K562 (cell line): Measurements from ENCODE around the gene NUP62. TPM values are rescaled to one million over a fixed set of nuclear protein-coding genes. Genes with fewer than 3 reads are reported as not detected.

ENCODE experiments used
- BACH1 ChIP-seq: fragments of 200-800 bp; sonication (Bioruptor generic); IDR thresholded peaks from 2 replicates; pipeline ENCODE4 v1.6.1; 2016; ENCODE audit warnings: missing genetic modification characterization, missing compliant biosample characterization
- CXXC5 ChIP-seq: fragments of 250-450 bp; sonication (Bioruptor Pico); IDR thresholded peaks from 2 replicates; pipeline ENCODE4 v1.8.0; 2022; ENCODE audit warnings: inconsistent platforms, mild to moderate bottlenecking, moderate library complexity
- DDX20 ChIP-seq: fragments of 450-650 bp; IDR thresholded peaks from 2 replicates; pipeline ENCODE4 v1.6.1; 2016; ENCODE audit warnings: missing genetic modification characterization, low read depth, mild to moderate bottlenecking, missing compliant biosample characterization, moderate library complexity
- SP1 ChIP-seq: sonication (generic); formaldehyde crosslinking; IDR thresholded peaks from 2 replicates; pipeline ENCODE4 v1.8.1; 2022; ENCODE audit warnings: mild to moderate bottlenecking, missing genetic modification reagents
- TSHZ1 ChIP-seq: fragments of 250-450 bp; sonication (Bioruptor Pico); IDR thresholded peaks from 2 replicates; pipeline ENCODE4 v1.4.0; 2020; ENCODE audit warnings: mild to moderate bottlenecking, moderate library complexity
- ZBTB12 ChIP-seq: fragments of 250-450 bp; sonication (Bioruptor Pico); IDR thresholded peaks from 2 replicates; pipeline ENCODE4 v1.4.0; 2020
- ZBTB40 ChIP-seq, 2 experiments: fragments of 450-650 bp in 1 of 2; sonication (generic) in 1 of 2; formaldehyde crosslinking in 1 of 2; IDR thresholded peaks; 2 replicates each; pipeline versions ENCODE4 v1.7.1 to v1.9.0; 2016 to 2022; ENCODE audit warnings: inconsistent platforms in 1 of 2, mild to moderate bottlenecking in 1 of 2, missing genetic modification reagents in 1 of 2
- ZBTB43 ChIP-seq: sonication (generic); formaldehyde crosslinking; IDR thresholded peaks from 2 replicates; pipeline ENCODE4 v1.8.0; 2023; ENCODE audit warnings: mild to moderate bottlenecking, missing genetic modification reagents
- ZEB2 ChIP-seq: fragments of 450-650 bp; IDR thresholded peaks from 2 replicates; pipeline ENCODE4 v1.6.1; 2016
- ZFP1 ChIP-seq: fragments of 450-650 bp; formaldehyde crosslinking; IDR thresholded peaks from 2 replicates; pipeline ENCODE4 v1.4.0; 2020; ENCODE audit warnings: mild to moderate bottlenecking, mixed read lengths
- ZNF140 ChIP-seq: fragments of 250-450 bp; sonication (Bioruptor Pico); IDR thresholded peaks from 2 replicates; pipeline ENCODE4 v1.8.0; 2021; ENCODE audit warnings: moderate library complexity, mild to moderate bottlenecking, inconsistent platforms
- polyA plus RNA-seq, 8 experiments: library from polyadenylated mRNA; depleted of rRNA in 4 of 8; stranded (reverse) in 5 of 8; unstranded in 3 of 8; fragments of >200 nt; fragmentation: Nextera tagmentation in 2 of 8; fragmentation: Illumina TruSeq in 1 of 8; extraction: Ambion mirVana in 2 of 8; extraction: Trizol in 1 of 8; gene quantifications; 2 replicates each; pipeline versions ENCODE4 v1.2.1 to v1.2.3, GENCODE V29; 2011 to 2014; ENCODE audit warnings: inconsistent platforms in 1 of 8, missing spikeins in 1 of 8
- total RNA-seq, 7 experiments: library from RNA; depleted of rRNA in 6 of 7; stranded (reverse); fragments of >200 nt in 6 of 7; fragmentation: Illumina TruSeq in 2 of 7; extraction: Trizol in 2 of 7; gene quantifications; 2 replicates each; pipeline versions ENCODE4 v1.2.1 to v1.2.3, GENCODE V29; 2011 to 2021; ENCODE audit warnings: low replicate concordance in 1 of 7

The NUP62 gene
- total and polyA plus RNA-seq, 9 of the 15 experiments (the other 6 are each of a cell fraction or from before 2014, with no cell fraction given): 16.9 to 109 (median 66.0) TPM

- TF ChIP-seq ZBTB40 (IDR thresholded peaks at IDR 0.05) (peak; percentile 89), ZBTB40 (CRISPR knock-in tag; IDR thresholded peaks at IDR 0.05) (no peak), BACH1 (tag) (peak; percentile 85; the same call in 1 of the 2 replicates), ZFP1 (CRISPR knock-in tag) (no peak), CXXC5 (CRISPR knock-in tag) (peak; percentile 86), ZBTB12 (CRISPR knock-in tag) (peak; percentile 92), ZEB2 (no peak), TSHZ1 (CRISPR knock-in tag) (no peak), ZBTB43 (CRISPR knock-in tag) (peak; percentile 74; the same call in 1 of the 2 replicates), SP1 (CRISPR knock-in tag) (peak; percentile 91), DDX20 (tag) (no peak), ZNF140 (CRISPR knock-in tag) (no peak)
These were observed 52.1 kb downstream of the NUP62 start, which contains the start of the genes AKT1S1 and TBC1D17 (continued) for GRCh38 chr19:49877020-49877878.
